Fibroblast of lung (primary cell): ENCODE data around the gene ZFR2.

Experiments used
- EZH2 ChIP-seq: IDR thresholded peaks from 2 replicates; pipeline ENCODE4 v1.5.1; 2012; ENCODE audit warnings: low read length, control low read depth, mild to moderate bottlenecking; ENCODE audit errors: missing control alignments
- TF ChIP-seq, protein P1 (sequence below), 2 donors: IDR thresholded peaks in 1 of 2; conservative IDR thresholded peaks in 1 of 2; 1 replicate in 1 of 2; 2 replicates in 1 of 2; pipeline ENCODE4 v1.5.1; 2011 to 2012; ENCODE audit warnings: low read length in 2 of 2, control low read depth in 1 of 2, inconsistent platforms in 1 of 2, low read depth in 1 of 2, mild to moderate bottlenecking in 1 of 2

DNA sequence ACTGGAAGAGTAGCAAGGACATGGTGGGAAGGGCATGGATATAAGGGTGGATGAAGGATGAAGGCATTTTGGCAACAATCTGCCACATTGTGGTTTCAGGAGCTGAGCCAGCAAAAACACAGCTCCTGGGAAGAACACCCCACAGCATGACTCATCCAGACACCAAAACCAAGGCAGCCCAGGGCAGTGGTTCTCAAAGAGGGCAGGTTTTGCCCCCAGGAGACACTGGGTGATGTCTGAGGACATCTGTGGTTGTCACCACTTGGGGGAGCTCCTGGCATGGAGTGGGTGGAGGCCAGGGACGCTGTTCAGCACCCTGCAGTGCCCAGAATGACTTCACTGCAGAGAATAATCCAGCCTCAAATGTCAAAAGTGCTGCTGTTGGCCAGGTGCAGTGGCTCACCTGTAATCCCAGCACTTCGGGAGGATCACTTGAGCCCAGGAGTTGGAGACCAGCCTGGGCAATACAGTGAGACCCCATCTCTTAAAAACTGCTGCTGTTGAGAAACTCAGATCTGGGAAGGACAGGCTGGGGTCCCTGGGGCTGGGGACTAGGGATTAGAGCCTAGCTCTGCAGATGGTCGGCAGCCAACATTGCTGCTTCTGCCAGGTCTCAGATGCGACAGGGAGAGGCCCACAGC is 16.1 kb downstream of the ZFR2 start:
- TF ChIP-seq EZH2: no peak
- TF ChIP-seq, protein P1, sequence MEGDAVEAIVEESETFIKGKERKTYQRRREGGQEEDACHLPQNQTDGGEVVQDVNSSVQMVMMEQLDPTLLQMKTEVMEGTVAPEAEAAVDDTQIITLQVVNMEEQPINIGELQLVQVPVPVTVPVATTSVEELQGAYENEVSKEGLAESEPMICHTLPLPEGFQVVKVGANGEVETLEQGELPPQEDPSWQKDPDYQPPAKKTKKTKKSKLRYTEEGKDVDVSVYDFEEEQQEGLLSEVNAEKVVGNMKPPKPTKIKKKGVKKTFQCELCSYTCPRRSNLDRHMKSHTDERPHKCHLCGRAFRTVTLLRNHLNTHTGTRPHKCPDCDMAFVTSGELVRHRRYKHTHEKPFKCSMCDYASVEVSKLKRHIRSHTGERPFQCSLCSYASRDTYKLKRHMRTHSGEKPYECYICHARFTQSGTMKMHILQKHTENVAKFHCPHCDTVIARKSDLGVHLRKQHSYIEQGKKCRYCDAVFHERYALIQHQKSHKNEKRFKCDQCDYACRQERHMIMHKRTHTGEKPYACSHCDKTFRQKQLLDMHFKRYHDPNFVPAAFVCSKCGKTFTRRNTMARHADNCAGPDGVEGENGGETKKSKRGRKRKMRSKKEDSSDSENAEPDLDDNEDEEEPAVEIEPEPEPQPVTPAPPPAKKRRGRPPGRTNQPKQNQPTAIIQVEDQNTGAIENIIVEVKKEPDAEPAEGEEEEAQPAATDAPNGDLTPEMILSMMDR (conservative IDR thresholded peaks at IDR 0.05 in 1 of 2, IDR thresholded peaks at IDR 0.05 in 1 of 2; ENCODE audit: low read depth in 1 of 2, low read length in 2 of 2): peak; percentile 9 to 32
